NB4 (cell line): Measurements from ENCODE around the gene KRT74.

ENCODE experiments used
- DNase-seq: peaks from one replicate; pipeline ENCODE4 v3.0.0; 2010; ENCODE audit warnings: low read depth
- H3K4me3 ChIP-seq: one replicate; pipeline ENCODE4 v1.5.1; 2011; ENCODE audit warnings: mild to moderate bottlenecking, low read depth, low read length, moderate library complexity
- MYC ChIP-seq: IDR thresholded peaks from 2 replicates; pipeline ENCODE4 v1.6.1; 2011; ENCODE audit warnings: low read depth, low read length
- POLR2A ChIP-seq: IDR thresholded peaks from 2 replicates; pipeline ENCODE4 v1.6.1; 2011; ENCODE audit warnings: mild to moderate bottlenecking; ENCODE audit not compliant: insufficient read length; ENCODE audit errors: extremely low read depth
- TF ChIP-seq, protein P1 (sequence below): IDR thresholded peaks from one replicate; pipeline ENCODE4 v1.5.1; 2012; ENCODE audit warnings: low read depth, low read length
- TF ChIP-seq, protein P2 (sequence below): IDR thresholded peaks from 2 replicates; pipeline ENCODE4 v1.6.1; 2011; ENCODE audit warnings: low read depth, low read length

Gene KRT74

DNA sequence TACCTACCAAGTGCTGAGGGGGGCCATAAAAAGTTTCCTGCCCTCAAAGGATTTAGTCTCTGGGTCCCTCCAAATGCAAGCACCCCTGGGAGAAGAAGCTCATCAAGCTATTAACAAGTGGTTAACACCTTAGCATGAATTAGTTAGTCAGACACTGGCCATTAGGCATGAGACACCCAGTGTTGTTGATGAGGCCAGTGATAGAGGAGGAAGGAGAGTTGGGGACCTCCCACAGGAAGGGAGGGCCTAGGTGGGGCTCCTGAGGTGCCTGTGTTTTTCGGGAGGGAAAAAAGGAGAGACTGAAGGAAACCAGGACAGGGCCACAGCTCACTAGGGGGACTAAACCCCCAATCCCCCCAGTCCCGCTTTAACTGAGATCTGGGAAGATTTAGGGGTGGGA is 16.2 kb downstream of the KRT74 start:
- TF ChIP-seq, protein P1, sequence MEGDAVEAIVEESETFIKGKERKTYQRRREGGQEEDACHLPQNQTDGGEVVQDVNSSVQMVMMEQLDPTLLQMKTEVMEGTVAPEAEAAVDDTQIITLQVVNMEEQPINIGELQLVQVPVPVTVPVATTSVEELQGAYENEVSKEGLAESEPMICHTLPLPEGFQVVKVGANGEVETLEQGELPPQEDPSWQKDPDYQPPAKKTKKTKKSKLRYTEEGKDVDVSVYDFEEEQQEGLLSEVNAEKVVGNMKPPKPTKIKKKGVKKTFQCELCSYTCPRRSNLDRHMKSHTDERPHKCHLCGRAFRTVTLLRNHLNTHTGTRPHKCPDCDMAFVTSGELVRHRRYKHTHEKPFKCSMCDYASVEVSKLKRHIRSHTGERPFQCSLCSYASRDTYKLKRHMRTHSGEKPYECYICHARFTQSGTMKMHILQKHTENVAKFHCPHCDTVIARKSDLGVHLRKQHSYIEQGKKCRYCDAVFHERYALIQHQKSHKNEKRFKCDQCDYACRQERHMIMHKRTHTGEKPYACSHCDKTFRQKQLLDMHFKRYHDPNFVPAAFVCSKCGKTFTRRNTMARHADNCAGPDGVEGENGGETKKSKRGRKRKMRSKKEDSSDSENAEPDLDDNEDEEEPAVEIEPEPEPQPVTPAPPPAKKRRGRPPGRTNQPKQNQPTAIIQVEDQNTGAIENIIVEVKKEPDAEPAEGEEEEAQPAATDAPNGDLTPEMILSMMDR, result no peak
- TF ChIP-seq POLR2A, result no peak
- TF ChIP-seq, protein P2, sequence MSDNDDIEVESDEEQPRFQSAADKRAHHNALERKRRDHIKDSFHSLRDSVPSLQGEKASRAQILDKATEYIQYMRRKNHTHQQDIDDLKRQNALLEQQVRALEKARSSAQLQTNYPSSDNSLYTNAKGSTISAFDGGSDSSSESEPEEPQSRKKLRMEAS, result no peak
- TF ChIP-seq MYC, result no peak
- no peak for DNase-seq
- H3K4me3 ChIP-seq, result no peak overlapping the region

DNA sequence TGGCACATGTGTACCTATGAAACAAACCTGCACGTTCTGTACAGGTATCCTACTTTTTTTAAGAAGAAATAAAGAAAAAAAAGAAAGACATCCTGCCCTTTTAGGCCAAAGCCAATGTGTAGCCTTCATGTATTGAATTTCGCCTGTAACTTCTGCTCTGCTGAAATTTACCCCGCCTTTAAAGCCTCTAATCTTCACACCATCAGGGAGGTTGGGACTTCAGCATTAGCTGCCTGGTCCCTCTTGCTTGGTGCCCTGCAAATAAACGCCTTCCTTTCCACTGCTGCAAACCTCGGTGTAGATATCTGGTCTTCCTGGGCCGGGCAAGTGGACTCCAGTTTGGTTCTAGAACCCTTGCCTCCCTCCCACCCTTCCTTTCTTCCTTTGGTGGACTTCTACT is 18.1 kb downstream of the KRT74 start:
- no peak for DNase-seq
- TF ChIP-seq, protein P1, result no peak
- TF ChIP-seq MYC (no peak), POLR2A (no peak)
- TF ChIP-seq, protein P2, result no peak
- no peak overlapping the region for H3K4me3 ChIP-seq

DNA sequence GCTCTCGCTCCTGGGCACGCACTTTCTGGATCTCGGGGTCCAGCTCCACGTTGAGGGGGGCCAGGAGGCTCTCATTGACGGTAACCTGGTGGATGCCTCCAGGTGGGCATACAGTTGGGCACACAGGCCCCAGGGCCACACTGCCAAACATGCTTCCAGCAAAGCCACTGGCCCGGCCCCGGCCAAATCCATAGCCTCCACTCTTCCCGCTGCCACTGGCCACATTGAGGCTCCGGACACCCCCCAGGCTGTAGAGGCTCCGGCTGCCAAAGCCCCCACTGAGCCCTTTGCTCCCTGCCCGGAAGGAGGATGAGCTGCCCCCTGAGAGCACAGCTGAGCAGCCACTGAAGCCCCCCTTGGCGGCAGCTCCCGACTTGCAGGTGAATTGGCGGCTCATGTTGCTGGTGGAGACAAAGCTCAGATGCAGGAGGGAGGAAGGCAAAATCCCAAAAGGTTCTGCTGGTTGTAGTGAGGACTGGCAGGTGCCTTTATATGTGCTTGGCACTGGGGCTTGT is 20.9 kb downstream of the KRT74 start, which contains the start of gene KRT71:
KRT71 (minus strand) TSS at position 465 of the 515 bp plus-strand sequence; CDS start at position 397, 68 bp downstream.
- TF ChIP-seq MYC, result no peak
- TF ChIP-seq, protein P1, result no peak
- TF ChIP-seq POLR2A, result no peak
- TF ChIP-seq, protein P2, result no peak
- no peak within 1 kb of the TSS for H3K4me3 ChIP-seq
- DNase-seq, result no peak

DNA sequence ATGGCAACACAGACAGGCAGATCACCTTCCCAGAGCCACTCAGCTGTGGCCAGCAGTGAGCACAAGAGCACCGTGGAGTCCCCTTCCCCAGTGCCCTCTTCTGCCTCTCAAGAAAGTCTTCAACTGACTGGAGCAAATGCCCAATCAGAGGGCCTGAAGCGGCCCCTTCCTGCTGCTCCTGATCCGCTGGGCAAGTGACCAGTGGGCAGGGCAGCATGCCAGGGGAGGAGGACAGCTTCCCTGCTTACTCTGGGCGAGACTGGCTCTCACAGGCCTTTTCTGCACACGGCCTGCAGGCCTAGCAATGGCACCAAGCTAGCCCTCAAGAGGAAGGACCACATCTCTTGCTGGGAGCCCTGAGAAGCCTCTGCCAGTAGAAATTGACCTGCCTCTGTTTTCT is 21.6 kb downstream of the KRT74 start:
- no peak overlapping the region for H3K4me3 ChIP-seq
- TF ChIP-seq, protein P2, result no peak
- TF ChIP-seq MYC, result no peak
- no peak for TF ChIP-seq POLR2A
- TF ChIP-seq, protein P1, result no peak
- DNase-seq, result no peak

DNA sequence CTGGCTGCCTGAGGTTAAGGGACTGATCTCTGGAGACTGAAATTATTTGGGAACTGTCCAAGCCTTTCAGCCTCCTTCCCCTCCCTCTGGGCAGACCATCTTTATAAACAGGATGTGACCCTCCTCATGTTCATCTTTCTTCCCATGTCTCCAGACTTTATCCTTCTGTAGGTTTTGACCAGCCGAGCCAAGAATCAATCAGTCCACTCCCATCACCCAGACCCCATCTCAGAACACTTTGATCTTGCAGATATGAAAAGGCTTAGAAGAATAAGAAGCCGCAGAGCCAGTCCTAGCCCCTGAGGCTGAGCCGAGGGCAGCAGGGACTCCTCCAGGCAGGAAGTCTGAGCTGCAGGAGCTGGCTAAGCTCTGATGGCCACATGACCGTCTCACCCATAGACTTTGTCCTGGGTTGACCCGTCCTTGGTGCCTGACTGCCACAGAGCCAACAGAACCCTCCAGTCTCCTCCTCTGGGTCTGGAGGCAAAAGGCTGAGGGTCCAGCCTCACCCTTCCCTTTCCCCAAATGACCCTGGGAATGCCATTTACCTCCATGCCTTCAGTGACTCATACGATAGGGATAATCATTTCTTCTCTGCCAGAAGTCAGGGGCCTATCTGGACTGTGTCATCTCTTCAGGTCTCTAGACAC is 22.3 kb downstream of the KRT74 start:
- no peak for DNase-seq
- TF ChIP-seq, protein P1, result no peak

DNA sequence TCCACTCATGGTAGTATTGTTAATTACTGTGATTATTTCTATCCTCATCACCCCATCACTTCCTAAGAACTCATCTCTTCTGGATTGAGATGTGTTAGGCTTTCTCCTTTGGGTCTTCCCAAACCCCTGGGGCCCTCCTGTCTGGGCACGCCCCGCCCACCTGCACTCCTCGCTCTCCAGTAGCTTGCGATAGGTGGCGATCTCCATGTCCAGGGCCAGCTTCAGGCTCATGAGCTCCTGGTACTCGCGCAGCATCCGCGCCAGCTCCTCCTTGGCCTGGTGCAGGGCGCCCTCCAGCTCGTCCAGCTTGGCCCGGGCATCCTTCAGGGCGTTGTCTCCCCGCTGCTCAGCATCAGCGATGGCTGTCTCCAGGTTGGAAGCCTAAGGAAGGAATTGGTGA is 27.5 kb downstream of the KRT74 start:
- no peak for TF ChIP-seq POLR2A
- TF ChIP-seq, protein P2, result no peak
- TF ChIP-seq, protein P1, result no peak
- TF ChIP-seq MYC, result no peak
- no peak overlapping the region for H3K4me3 ChIP-seq
- no peak for DNase-seq

More for the DNA sequence above, 22.3 kb downstream of the KRT74 start:
- no peak overlapping the region for H3K4me3 ChIP-seq
